ENCODE results near the gene ATP11C. TPM values are rescaled to one million over a fixed set of nuclear protein-coding genes. Genes with fewer than 3 reads are reported as not detected.

Gene ATP11C
- total and polyA plus RNA-seq, 2 of the 4 experiments (the other 2 are of a cell fraction), result 19.3 to 40.0 TPM

DNA sequence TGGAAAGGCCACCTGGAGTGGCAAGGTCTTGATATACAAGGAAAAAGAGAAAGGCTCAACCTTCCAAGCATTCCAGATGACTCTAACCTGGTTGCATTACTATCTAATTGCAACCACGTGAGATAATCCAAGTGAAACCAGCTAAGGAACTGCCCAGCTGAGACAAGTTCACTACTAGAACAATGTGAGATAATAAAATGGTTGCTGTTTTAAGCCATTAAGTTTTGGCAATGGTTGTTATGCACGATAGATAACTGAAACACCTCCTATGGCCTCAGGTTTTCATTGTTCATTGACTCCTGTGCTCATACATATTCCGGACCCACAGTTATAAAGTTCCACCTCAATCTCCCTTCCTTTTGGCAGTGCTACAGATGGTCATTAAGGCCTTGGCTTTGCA lies 41.6 kb upstream of the ATP11C start:
- TF ChIP-seq CTCF (conservative IDR thresholded peaks at IDR 0.05; ENCODE audit: low read depth, low read length), result no peak
- TF ChIP-seq RAD21 (IDR thresholded peaks at IDR 0.05; ENCODE audit: low read length), result no peak
- TF ChIP-seq MAFK (IDR thresholded peaks at IDR 0.05; ENCODE audit: low read depth, low read length), result no peak
- no peak for TF ChIP-seq MXI1 (IDR thresholded peaks at IDR 0.05; ENCODE audit: borderline replicate concordance, low read depth, low read length)
- no peak for TF ChIP-seq RFX5 (IDR thresholded peaks at IDR 0.05; ENCODE audit: low read depth, low read length)
- TF ChIP-seq CEBPB (IDR thresholded peaks at IDR 0.05; ENCODE audit: low read depth, low read length), result no peak
- no peak for TF ChIP-seq RCOR1 (IDR thresholded peaks at IDR 0.05; ENCODE audit: insufficient replicate concordance, low read length)
- no peak for TF ChIP-seq BHLHE40 (IDR thresholded peaks at IDR 0.05; ENCODE audit: low read depth, low read length)
- no peak for TF ChIP-seq POLR2A (IDR thresholded peaks at IDR 0.05; ENCODE audit: low read depth, low read length)
- TF ChIP-seq NFE2L2 (IDR thresholded peaks at IDR 0.05; ENCODE audit: low read depth, low read length), result no peak
- TF ChIP-seq CHD1 (IDR thresholded peaks at IDR 0.05; ENCODE audit: low read depth, low read length), result no peak
- TF ChIP-seq FOS (IDR thresholded peaks at IDR 0.05; ENCODE audit: low read depth, low read length), result no peak
- TF ChIP-seq USF2 (IDR thresholded peaks at IDR 0.05; ENCODE audit: low read depth, low read length), result no peak
- TF ChIP-seq SMC3 (IDR thresholded peaks at IDR 0.05; ENCODE audit: low read depth, low read length), result no peak
- TF ChIP-seq, protein P1, sequence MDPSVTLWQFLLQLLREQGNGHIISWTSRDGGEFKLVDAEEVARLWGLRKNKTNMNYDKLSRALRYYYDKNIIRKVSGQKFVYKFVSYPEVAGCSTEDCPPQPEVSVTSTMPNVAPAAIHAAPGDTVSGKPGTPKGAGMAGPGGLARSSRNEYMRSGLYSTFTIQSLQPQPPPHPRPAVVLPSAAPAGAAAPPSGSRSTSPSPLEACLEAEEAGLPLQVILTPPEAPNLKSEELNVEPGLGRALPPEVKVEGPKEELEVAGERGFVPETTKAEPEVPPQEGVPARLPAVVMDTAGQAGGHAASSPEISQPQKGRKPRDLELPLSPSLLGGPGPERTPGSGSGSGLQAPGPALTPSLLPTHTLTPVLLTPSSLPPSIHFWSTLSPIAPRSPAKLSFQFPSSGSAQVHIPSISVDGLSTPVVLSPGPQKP (IDR thresholded peaks at IDR 0.05; ENCODE audit: borderline replicate concordance, low read depth, low read length), result no peak
- TF ChIP-seq MAZ (IDR thresholded peaks at IDR 0.05; ENCODE audit: borderline replicate concordance, low read depth, low read length), result no peak
- no peak overlapping the region for H2BK15ac ChIP-seq (ENCODE audit: low read depth, low read length)
- no CpG with 5 or more reads among the region's 3 CpGs for WGBS, 2 experiments (ENCODE audit: extremely low coverage in 2 of 2, insufficient read length in 1 of 2)
- H3K4ac ChIP-seq (ENCODE audit: low read depth, low read length), result no peak overlapping the region
- H2BK5ac ChIP-seq (ENCODE audit: low read depth, low read length, poor library complexity, severe bottlenecking), result no peak overlapping the region
- no peaks in the 10 kb centered on the region for H4K20me1 ChIP-seq (ENCODE audit: insufficient read depth, low read length)
- no peaks in the 10 kb centered on the region for H3K36me3 ChIP-seq (ENCODE audit: control insufficient read depth, insufficient read depth, low read length)
- H3K9me1 ChIP-seq (ENCODE audit: insufficient read depth, low read length), result no peaks in the 10 kb centered on the region
- H3K14ac ChIP-seq (replicated peaks; ENCODE audit: low read depth, low read length), result no peak overlapping the region
- H4K91ac ChIP-seq (ENCODE audit: insufficient read depth, low read depth, low read length), result no peak overlapping the region
- no peak overlapping the region for H2AK5ac ChIP-seq (ENCODE audit: low read depth, low read length)
- DNase-seq (no peak), ATAC-seq (ENCODE audit: low read depth) (no peak)
- dilution Hi-C loops (cut with HindIII; ENCODE audit: low sequenced_read_pairs, unreplicated experiment) (no loop called here), intact Hi-C loops (cut with micrococcal nuclease) (loop anchor here (10.0 kb wide), 1 partner anchor 420 kb away; no protein-coding TSS in a partner anchor), in situ Hi-C loops (cut with MboI; ENCODE audit: low sequenced_read_pairs) (no loop called here)
- no peaks in the 10 kb centered on the region; the same call in 1 of the 2 replicates for H3K27me3 ChIP-seq (ENCODE audit: control insufficient read depth, insufficient read depth, low read length)
- H3K23ac ChIP-seq (ENCODE audit: low read depth, low read length), result no peak overlapping the region
- ChIA-PET CTCF (no interaction called here), POLR2A (ENCODE audit: unreplicated experiment) (no interaction called here)
- H3K56ac ChIP-seq (ENCODE audit: extremely low read depth, insufficient read depth, low read length), result no peak overlapping the region
- H3K9me3 ChIP-seq (ENCODE audit: control insufficient read depth, insufficient read depth, low read length), result no peaks in the 10 kb centered on the region
- no peak overlapping the region for H3K4me2 ChIP-seq (ENCODE audit: low read depth, low read length)
- no peak overlapping the region for H4K8ac ChIP-seq (ENCODE audit: low read depth in 2 of 2, low read length in 2 of 2)
- no TSS peak for BruUV-seq (replicated peaks)
- H2BK20ac ChIP-seq (ENCODE audit: low read depth, low read length), result no peak overlapping the region
- H3K79me1 ChIP-seq (ENCODE audit: low read depth in 1 of 2, low read length in 2 of 2), result no peaks in the 10 kb centered on the region
- no peak overlapping the region for H3K9ac ChIP-seq (ENCODE audit: low read depth, low read length)
- H2BK120ac ChIP-seq (ENCODE audit: low read depth, low read length), result no peak overlapping the region
- no peak overlapping the region for H2AFZ ChIP-seq (replicated peaks; ENCODE audit: low read length, poor library complexity)
- no peak overlapping the region for H3K18ac ChIP-seq (ENCODE audit: low read depth, low read length)
- H4K5ac ChIP-seq (ENCODE audit: low read depth, low read length), result no peak overlapping the region
- H3K4me1 ChIP-seq (ENCODE audit: control insufficient read depth, insufficient read depth, low read length), result no peaks in the 10 kb centered on the region
- no peak overlapping the region for H2AK9ac ChIP-seq (replicated peaks; ENCODE audit: low read depth, low read length, poor library complexity)
- H3K27ac ChIP-seq (ENCODE audit: insufficient read depth, low read length), result no peak overlapping the region
- H3K4me3 ChIP-seq (ENCODE audit: insufficient read depth, low read depth, low read length), result no peak overlapping the region
